KOPT-K1 (cell line): ENCODE results near the gene RREB1.

Source experiments
- H3K27ac ChIP-seq: fragments of 200-600 bp; sonication (generic); 2 replicates; pipeline ENCODE4 v1.5.1; 2016; ENCODE audit warnings: antibody characterized with exemption, mild to moderate bottlenecking, low read depth, low read length; ENCODE audit not compliant: poor library complexity, severe bottlenecking
- H3K36me3 ChIP-seq: fragments of 200-600 bp; sonication (generic); 2 replicates; pipeline ENCODE4 v1.5.1; 2017; ENCODE audit warnings: antibody characterized with exemption, mild to moderate bottlenecking, low read length, moderate library complexity; ENCODE audit not compliant: insufficient read depth
- H3K9me3 ChIP-seq: fragments of 200-600 bp; sonication (generic); 2 replicates; pipeline ENCODE4 v1.5.1; 2017; ENCODE audit warnings: antibody characterized with exemption, low read length, mild to moderate bottlenecking; ENCODE audit not compliant: insufficient read depth, poor library complexity, severe bottlenecking

The RREB1 gene

GRCh38 chr6:7236306-7237209, 128.8 kb downstream of the RREB1 start:
- no peaks in the 10 kb centered on the region for H3K9me3 ChIP-seq
- no peak overlapping the region for H3K27ac ChIP-seq
- peaks cover 74% of the 10 kb centered on the region for H3K36me3 ChIP-seq

GRCh38 chr6:7237653-7238188, 130.0 kb downstream of the RREB1 start:
- Histone ChIP-seq H3K9me3 (no peaks in the 10 kb centered on the region), H3K27ac (no peak overlapping the region), H3K36me3 (peaks cover 72% of the 10 kb centered on the region)

GRCh38 chr6:7238526-7238899, 130.8 kb downstream of the RREB1 start:
- Histone ChIP-seq H3K36me3 (peaks cover 65% of the 10 kb centered on the region), H3K27ac (no peak overlapping the region), H3K9me3 (no peaks in the 10 kb centered on the region)

GRCh38 chr6:7238900-7239589, 131.3 kb downstream of the RREB1 start:
- Histone ChIP-seq H3K27ac (no peak overlapping the region), H3K9me3 (no peaks in the 10 kb centered on the region), H3K36me3 (peaks cover 60% of the 10 kb centered on the region)

GRCh38 chr6:7239590-7239948, 131.8 kb downstream of the RREB1 start:
- H3K27ac ChIP-seq = no peak overlapping the region
- H3K36me3 ChIP-seq = peaks cover 55% of the 10 kb centered on the region
- H3K9me3 ChIP-seq = no peaks in the 10 kb centered on the region

GRCh38 chr6:7240351-7240750, 132.6 kb downstream of the RREB1 start:
- Histone ChIP-seq H3K9me3 (no peaks in the 10 kb centered on the region), H3K27ac (no peak overlapping the region), H3K36me3 (peaks cover 49% of the 10 kb centered on the region)

GRCh38 chr6:7241160-7241559, 133.4 kb downstream of the RREB1 start:
- Histone ChIP-seq H3K27ac (no peak overlapping the region), H3K36me3 (peaks cover 49% of the 10 kb centered on the region)

GRCh38 chr6:7241709-7242645, 134.2 kb downstream of the RREB1 start:
- peaks cover 49% of the 10 kb centered on the region for H3K36me3 ChIP-seq
- H3K9me3 ChIP-seq = no peaks in the 10 kb centered on the region
- H3K27ac ChIP-seq = no peak overlapping the region

More at GRCh38 chr6:7241160-7241559, 133.4 kb downstream of the RREB1 start:
- no peaks in the 10 kb centered on the region for H3K9me3 ChIP-seq

GRCh38 chr6:7242835-7243178, 135.0 kb downstream of the RREB1 start:
- Histone ChIP-seq H3K36me3 (peaks cover 57% of the 10 kb centered on the region), H3K27ac (no peak overlapping the region), H3K9me3 (no peaks in the 10 kb centered on the region)

- no peak overlapping the region for H3K27ac ChIP-seq
- peaks cover 62% of the 10 kb centered on the region for H3K36me3 ChIP-seq
- no peaks in the 10 kb centered on the region for H3K9me3 ChIP-seq
These were observed 135.6 kb downstream of the RREB1 start for GRCh38 chr6:7243179-7243981.

GRCh38 chr6:7245668-7246393, 138.1 kb downstream of the RREB1 start:
- Histone ChIP-seq H3K9me3 (no peaks in the 10 kb centered on the region), H3K36me3 (peaks cover 69% of the 10 kb centered on the region), H3K27ac (no peak overlapping the region)

GRCh38 chr6:7246401-7247178, 138.8 kb downstream of the RREB1 start:
- Histone ChIP-seq H3K9me3 (no peaks in the 10 kb centered on the region), H3K27ac (no peak overlapping the region), H3K36me3 (peaks cover 69% of the 10 kb centered on the region)

GRCh38 chr6:7247179-7247456, 139.4 kb downstream of the RREB1 start:
- no peak overlapping the region for H3K27ac ChIP-seq
- H3K9me3 ChIP-seq = no peaks in the 10 kb centered on the region
- H3K36me3 ChIP-seq = peaks cover 70% of the 10 kb centered on the region
